NCI-H187 treated with DMSO at 0.1 percent for 48 hours (cell line): ENCODE results near the gene ARMC3.
"Not testable (repeated sequence)": the region's sequence is repeated elsewhere in the genome, so short reads cannot be mapped to it uniquely, and the experiment has no call there.

Source experiments
- DNase-seq: peaks from one replicate; lab custom pipeline; 2025; lab: John Stamatoyannopoulos, UW

ARMC3 gene

GRCh38 chr10:22927661-22928403 is at the start of gene ARMC3:
Gene ARMC3, plus strand, starts transcription at chr10:22928053. Its CDS starts 3,944 bp downstream, at chr10:22931997.
- no peak for DNase-seq

GRCh38 chr10:22891797-22892196 is 36.1 kb upstream of the ARMC3 start:
- DNase-seq, result no peak

GRCh38 chr10:22893781-22894180 is 34.1 kb upstream of the ARMC3 start:
- DNase-seq, result no peak

- no peak for DNase-seq
These were observed 33.1 kb upstream of the ARMC3 start for GRCh38 chr10:22894714-22895113.

GRCh38 chr10:22895252-22895651 is 32.6 kb upstream of the ARMC3 start:
- no peak for DNase-seq

- no peak for DNase-seq
These were observed 30.5 kb upstream of the ARMC3 start for GRCh38 chr10:22897371-22897770.

GRCh38 chr10:22899307-22899706 is 28.5 kb upstream of the ARMC3 start:
- no peak for DNase-seq

GRCh38 chr10:22899775-22900174 is 28.1 kb upstream of the ARMC3 start:
- no peak for DNase-seq

- no peak for DNase-seq
These were observed 26.8 kb upstream of the ARMC3 start for GRCh38 chr10:22900841-22901601.

- DNase-seq, result not testable (repeated sequence)
These were observed 25.7 kb upstream of the ARMC3 start for GRCh38 chr10:22902147-22902546.

GRCh38 chr10:22903694-22904093 is 24.2 kb upstream of the ARMC3 start:
- DNase-seq, result no peak

- no peak for DNase-seq
These were observed 21.1 kb upstream of the ARMC3 start for GRCh38 chr10:22906767-22907166.

- no peak for DNase-seq
These were observed 19.0 kb upstream of the ARMC3 start for GRCh38 chr10:22908837-22909236.

- DNase-seq, result not testable (repeated sequence)
These were observed 18.2 kb upstream of the ARMC3 start for GRCh38 chr10:22909673-22910072.

- DNase-seq, result no peak
These were observed 16.8 kb upstream of the ARMC3 start for GRCh38 chr10:22911067-22911466.

- DNase-seq, result peak; percentile 44
These were observed 15.7 kb upstream of the ARMC3 start for GRCh38 chr10:22911889-22912762.

- DNase-seq, result no peak
These were observed 15.0 kb upstream of the ARMC3 start for GRCh38 chr10:22912763-22913384.

GRCh38 chr10:22913474-22914092 is 14.3 kb upstream of the ARMC3 start:
- no peak for DNase-seq

- DNase-seq, result no peak
These were observed 12.5 kb upstream of the ARMC3 start for GRCh38 chr10:22915314-22915713.

- DNase-seq, result no peak
These were observed 2.8 kb upstream of the ARMC3 start for GRCh38 chr10:22925088-22925487.

- DNase-seq, result no peak
These were observed 687 bp upstream of the ARMC3 start for GRCh38 chr10:22927166-22927565.
